ENCODE measurements around the gene ADCK1.

The ADCK1 gene

DNA sequence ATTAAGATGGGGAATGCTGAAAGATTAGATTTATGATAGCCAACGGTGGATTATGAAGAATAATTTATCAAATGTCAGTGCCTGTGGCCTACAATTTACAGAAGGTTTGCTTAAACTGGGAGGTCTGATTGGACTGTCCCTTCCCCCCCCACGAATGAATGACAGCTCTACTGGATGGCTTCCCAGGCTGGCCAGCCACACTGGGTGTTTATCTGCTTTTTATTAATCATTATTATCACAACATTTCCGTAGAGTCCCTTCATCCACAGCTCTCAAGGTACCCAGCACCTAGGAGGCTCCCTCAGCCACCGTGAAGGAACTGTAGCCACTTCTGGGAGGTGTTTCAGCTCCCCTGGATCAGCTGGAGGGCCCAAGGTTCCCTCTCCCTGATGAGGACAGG is 78.9 kb downstream of the ADCK1 start:
- no peak overlapping the region for H3K4me3 ChIP-seq (ENCODE audit: low read depth, low read length)
- TF ChIP-seq, protein P1, sequence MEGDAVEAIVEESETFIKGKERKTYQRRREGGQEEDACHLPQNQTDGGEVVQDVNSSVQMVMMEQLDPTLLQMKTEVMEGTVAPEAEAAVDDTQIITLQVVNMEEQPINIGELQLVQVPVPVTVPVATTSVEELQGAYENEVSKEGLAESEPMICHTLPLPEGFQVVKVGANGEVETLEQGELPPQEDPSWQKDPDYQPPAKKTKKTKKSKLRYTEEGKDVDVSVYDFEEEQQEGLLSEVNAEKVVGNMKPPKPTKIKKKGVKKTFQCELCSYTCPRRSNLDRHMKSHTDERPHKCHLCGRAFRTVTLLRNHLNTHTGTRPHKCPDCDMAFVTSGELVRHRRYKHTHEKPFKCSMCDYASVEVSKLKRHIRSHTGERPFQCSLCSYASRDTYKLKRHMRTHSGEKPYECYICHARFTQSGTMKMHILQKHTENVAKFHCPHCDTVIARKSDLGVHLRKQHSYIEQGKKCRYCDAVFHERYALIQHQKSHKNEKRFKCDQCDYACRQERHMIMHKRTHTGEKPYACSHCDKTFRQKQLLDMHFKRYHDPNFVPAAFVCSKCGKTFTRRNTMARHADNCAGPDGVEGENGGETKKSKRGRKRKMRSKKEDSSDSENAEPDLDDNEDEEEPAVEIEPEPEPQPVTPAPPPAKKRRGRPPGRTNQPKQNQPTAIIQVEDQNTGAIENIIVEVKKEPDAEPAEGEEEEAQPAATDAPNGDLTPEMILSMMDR (IDR thresholded peaks at IDR 0.05; ENCODE audit: control insufficient read depth, extremely low read depth, insufficient read depth): no peak
- no peak for DNase-seq (ENCODE audit: low read depth)

DNA sequence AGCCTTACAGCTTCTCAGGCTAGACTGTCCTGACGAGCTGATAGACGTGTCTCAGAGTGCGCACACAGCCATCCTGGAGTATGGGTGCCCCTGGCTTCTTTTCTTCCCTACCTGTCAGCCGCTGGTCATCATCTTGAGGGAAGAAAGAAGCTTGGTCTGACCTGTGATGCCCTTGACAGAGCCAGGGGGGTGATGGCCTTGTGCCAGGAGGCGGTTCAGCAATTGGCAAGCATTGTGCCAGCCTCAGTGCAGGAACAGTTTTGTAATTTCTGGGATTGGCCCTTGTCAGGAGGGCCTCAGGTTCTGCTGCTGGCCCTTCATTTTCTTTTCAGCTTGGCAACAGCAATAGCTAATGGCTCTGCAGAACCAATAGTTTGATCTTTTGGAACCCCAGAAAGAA is 80.1 kb downstream of the ADCK1 start:
- no peak overlapping the region for H3K4me3 ChIP-seq (ENCODE audit: low read depth, low read length)
- TF ChIP-seq, protein P1 (IDR thresholded peaks at IDR 0.05; ENCODE audit: control insufficient read depth, extremely low read depth, insufficient read depth): no peak
- DNase-seq (ENCODE audit: low read depth): no peak

DNA sequence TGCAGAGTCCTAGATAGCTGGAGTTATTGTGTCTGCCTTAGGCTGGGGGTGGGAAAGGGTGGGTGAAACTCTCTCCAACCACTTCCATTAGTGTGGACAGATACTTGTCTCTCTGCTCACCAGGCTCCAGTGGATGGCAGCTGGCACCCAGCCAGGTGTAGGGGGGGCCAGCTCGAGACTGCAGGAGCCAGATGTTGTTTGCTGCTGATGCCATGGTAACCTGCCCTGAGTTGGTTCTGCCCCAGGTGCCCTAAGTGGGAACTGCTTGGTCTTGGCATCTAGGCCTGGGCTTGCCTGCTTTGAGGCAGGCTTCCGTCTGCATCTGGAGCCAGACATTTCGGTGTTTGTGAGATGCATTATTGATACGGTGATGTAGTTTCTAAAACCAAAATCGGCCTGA is 82.2 kb downstream of the ADCK1 start:
- TF ChIP-seq, protein P1 (IDR thresholded peaks at IDR 0.05; ENCODE audit: control insufficient read depth, extremely low read depth, insufficient read depth): no peak
- DNase-seq (ENCODE audit: low read depth): no peak

DNA sequence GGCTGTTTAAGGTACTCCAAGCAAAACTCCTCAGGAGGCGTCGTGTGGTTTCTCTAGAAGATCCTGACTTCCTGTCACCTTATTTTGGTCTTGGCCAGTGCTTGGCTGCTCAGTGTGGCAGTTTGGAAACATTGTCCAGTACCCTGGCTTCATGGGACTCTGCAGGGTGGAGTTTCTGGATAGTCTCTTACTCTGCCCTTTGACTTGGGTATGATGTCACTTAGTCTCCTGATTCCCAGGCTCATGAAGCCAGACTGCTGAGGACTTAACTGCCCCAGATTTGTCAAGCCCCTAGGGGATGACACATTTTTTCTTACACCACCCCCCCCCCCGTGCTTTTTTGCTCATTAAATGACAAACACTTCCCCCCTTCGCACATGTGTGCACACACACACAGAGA is 82.7 kb downstream of the ADCK1 start:
- no peak overlapping the region for H3K4me3 ChIP-seq (ENCODE audit: low read depth, low read length)
- TF ChIP-seq, protein P1 (IDR thresholded peaks at IDR 0.05; ENCODE audit: control insufficient read depth, extremely low read depth, insufficient read depth): no peak
- DNase-seq (ENCODE audit: low read depth): no peak

More for the DNA sequence above, 82.2 kb downstream of the ADCK1 start:
- H3K4me3 ChIP-seq (ENCODE audit: low read depth, low read length): no peak overlapping the region

DNA sequence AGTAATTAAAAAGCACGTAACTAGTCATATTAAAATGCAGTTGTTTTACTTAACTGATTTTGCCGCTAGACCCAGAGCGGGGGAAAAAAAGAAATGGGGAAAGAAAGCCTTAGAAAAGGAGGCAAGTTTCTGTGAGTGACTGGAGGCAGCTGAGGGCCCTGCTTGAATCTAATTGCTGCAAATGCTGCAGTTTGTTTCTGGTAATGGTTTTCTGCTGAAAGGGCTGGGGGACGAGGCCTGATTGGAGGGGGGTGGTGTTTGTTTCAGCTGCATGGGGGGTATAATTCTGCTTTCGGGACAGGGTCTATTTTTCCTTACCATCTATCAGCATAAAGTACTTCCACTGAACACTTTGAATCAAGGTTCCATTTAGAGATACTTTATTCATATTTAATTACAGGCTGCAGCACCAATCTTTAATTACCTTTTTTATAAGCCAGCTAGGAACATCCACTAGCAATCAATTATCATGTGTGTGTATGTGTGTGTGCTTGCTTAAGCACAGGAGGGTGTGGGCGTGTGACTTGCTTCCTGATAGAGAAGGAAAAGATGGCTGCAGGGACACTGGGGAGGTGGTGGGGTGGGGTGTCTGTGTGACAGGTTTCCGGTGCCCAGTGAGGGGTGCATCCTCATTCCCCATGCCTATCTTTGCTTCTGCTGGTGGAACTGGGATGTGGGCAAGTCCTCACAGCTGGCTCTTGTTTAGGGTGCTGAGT is 83.4 kb downstream of the ADCK1 start:
- DNase-seq (ENCODE audit: low read depth): no peak
- H3K4me3 ChIP-seq (ENCODE audit: low read depth, low read length): no peak overlapping the region
- TF ChIP-seq, protein P1 (IDR thresholded peaks at IDR 0.05; ENCODE audit: control insufficient read depth, extremely low read depth, insufficient read depth): no peak

DNA sequence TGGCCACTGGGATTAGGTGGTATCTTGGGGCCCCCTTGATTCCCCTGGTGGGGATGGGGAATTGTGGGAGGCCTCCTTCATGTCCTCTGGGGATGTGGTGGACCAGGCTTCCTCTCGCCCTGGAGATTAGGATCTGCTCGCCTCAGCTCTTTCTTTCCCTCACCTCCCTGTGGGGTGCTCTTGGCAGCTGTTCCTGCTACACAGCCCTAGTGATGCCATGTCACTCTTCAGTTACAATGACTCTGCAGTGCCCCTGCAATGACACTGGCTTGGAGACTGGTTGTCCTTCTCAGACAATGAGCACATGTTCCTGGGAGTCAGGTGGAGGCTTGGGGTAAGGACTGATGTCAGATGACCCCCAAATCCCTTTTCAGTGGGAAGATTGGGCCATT is 83.9 kb downstream of the ADCK1 start:
- H3K4me3 ChIP-seq (ENCODE audit: low read depth, low read length): no peak overlapping the region
- no peak for DNase-seq (ENCODE audit: low read depth)

More for the DNA sequence above, 83.9 kb downstream of the ADCK1 start:
- TF ChIP-seq, protein P1 (IDR thresholded peaks at IDR 0.05; ENCODE audit: control insufficient read depth, extremely low read depth, insufficient read depth): no peak

All from LNCaP clone FGC (cell line).